HepG2 (cell line): ENCODE measurements around the gene TEX29.

Experiments used
- BRD4 ChIP-seq: sonication (generic); formaldehyde crosslinking; IDR thresholded peaks from 2 replicates; pipeline ENCODE4 v1.4.0; 2020; ENCODE audit warnings: missing genetic modification reagents
- GLI4 ChIP-seq: sonication (generic); formaldehyde crosslinking; IDR thresholded peaks from 2 replicates; pipeline ENCODE4 v1.5.1; 2020; ENCODE audit warnings: missing genetic modification reagents, mild to moderate bottlenecking, moderate library complexity, borderline replicate concordance
- HMGA1 ChIP-seq: sonication (generic); formaldehyde crosslinking; conservative IDR thresholded peaks from 2 replicates; pipeline ENCODE4 v1.4.0; 2020; ENCODE audit warnings: missing genetic modification reagents
- ZBTB49 ChIP-seq: sonication (generic); formaldehyde crosslinking; IDR thresholded peaks from 2 replicates; pipeline ENCODE4 v1.4.0; 2020; ENCODE audit warnings: missing genetic modification reagents, borderline replicate concordance
- ZKSCAN1 ChIP-seq: fragments of 150-350 bp; IDR thresholded peaks from 2 replicates; pipeline ENCODE4 v1.6.1; 2014; ENCODE audit warnings: low read length
- ZNF281 ChIP-seq: sonication (generic); formaldehyde crosslinking; IDR thresholded peaks from 2 replicates; pipeline ENCODE4 v1.4.0; 2020; ENCODE audit warnings: missing genetic modification reagents, borderline replicate concordance
- ZNF563 ChIP-seq: sonication (generic); formaldehyde crosslinking; IDR thresholded peaks from 2 replicates; pipeline ENCODE4 v1.8.0; 2022; ENCODE audit warnings: mild to moderate bottlenecking, moderate library complexity, missing genetic modification reagents
- ZSCAN9 ChIP-seq: IDR thresholded peaks from 2 replicates; pipeline ENCODE4 v1.6.1; 2016; ENCODE audit warnings: borderline replicate concordance

- TF ChIP-seq ZKSCAN1 (no peak), ZNF281 (no peak), BRD4 (CRISPR knock-in tag) (no peak), HMGA1 (CRISPR knock-in tag) (no peak), ZBTB49 (CRISPR knock-in tag) (no peak), GLI4 (CRISPR knock-in tag) (no peak), ZNF563 (CRISPR knock-in tag) (no peak), ZSCAN9 (CRISPR knock-in tag) (no peak)
These were observed 43.1 kb downstream of the TEX29 start for GRCh38 chr13:111363591-111363990.
